GM13976 (cell line): ENCODE data around the gene PDE9A.

Experiments used
- DNase-seq: peaks from one replicate; pipeline ENCODE4 v3.0.0; 2012; ENCODE audit warnings: low spot score
- CTCF ChIP-seq: IDR thresholded peaks from 2 replicates; pipeline ENCODE4 v1.5.1; 2012; ENCODE audit warnings: borderline replicate concordance, mild to moderate bottlenecking; ENCODE audit not compliant: insufficient read depth; ENCODE audit errors: extremely low read depth, missing control alignments, control extremely low read depth
- in situ Hi-C: fragments of 300-500 bp; cut with MboI; formaldehyde crosslinking; loops from one replicate; pipeline ENCODE4 v1.12.0; 2022; ENCODE audit warnings: low sequenced_read_pairs, mixed read lengths, inconsistent platforms; ENCODE audit not compliant: unreplicated experiment

Gene PDE9A

DNA sequence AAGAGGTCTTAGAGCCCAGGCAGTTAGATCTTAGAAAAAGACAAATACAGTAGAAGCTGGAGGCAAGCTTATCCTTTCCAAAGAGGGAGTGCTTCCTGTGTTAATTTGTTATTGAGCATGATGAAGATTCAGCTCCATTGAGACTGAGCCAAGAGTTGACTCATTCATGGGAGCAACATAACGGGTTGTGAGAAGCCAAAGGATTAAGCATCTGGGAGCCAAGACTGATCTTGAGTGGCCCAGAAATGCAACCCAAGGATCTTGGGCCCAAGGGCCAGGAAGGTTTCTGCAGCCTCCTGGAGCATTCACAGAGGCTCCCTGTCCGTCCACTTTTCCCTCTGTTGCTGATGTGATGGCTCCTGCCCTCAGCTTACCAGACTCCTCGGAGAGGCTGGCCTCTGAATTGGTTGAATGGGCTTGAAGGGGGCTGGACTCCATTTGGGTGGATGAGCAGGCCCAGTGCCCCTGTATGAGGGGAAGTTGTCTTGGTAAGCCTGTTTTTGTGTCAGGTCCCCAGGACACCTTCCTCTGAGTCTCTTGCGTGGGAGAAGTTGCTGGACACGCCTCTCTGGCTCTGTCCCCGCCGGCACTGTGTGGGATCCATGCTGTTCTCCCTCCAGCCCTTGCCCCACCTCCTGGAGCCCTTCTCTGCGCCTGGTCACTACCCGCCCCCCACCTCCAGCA lies 42.4 kb downstream of the PDE9A start:
- TF ChIP-seq CTCF = no peak
- no peak for DNase-seq
- in situ Hi-C loops = no loop called here

- in situ Hi-C loops = no loop called here
- no peak for TF ChIP-seq CTCF
- DNase-seq = no peak
Measured at GRCh38 chr21:42696501-42697040, 43.1 kb downstream of the PDE9A start.

GRCh38 chr21:42698733-42699132 lies 45.3 kb downstream of the PDE9A start:
- DNase-seq = no peak
- in situ Hi-C loops = no loop called here
- TF ChIP-seq CTCF = no peak

DNA sequence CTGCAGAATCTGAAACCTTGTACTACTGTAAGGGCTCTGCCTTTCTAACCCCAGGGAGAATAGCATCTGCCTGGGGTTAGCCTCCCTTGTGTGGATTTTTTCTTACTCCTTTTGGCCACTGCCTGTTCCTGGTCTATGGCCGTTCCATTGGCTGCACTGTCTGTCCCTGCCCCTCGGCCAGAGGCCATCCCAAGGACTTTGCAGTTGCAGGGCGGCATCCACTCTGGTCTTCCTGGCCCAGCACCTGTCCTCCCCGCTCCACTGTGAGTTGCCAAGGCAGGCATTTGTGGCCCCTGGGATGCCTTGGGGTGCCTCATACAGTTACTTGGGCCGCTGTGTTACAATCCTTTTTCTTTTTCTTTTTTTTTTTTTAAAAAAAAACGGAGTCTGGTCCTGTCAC lies 45.8 kb downstream of the PDE9A start:
- DNase-seq = no peak
- TF ChIP-seq CTCF = no peak
- in situ Hi-C loops = no loop called here

GRCh38 chr21:42701706-42702456 lies 48.5 kb downstream of the PDE9A start:
- DNase-seq = no peak
- TF ChIP-seq CTCF = no peak
- in situ Hi-C loops = no loop called here

DNA sequence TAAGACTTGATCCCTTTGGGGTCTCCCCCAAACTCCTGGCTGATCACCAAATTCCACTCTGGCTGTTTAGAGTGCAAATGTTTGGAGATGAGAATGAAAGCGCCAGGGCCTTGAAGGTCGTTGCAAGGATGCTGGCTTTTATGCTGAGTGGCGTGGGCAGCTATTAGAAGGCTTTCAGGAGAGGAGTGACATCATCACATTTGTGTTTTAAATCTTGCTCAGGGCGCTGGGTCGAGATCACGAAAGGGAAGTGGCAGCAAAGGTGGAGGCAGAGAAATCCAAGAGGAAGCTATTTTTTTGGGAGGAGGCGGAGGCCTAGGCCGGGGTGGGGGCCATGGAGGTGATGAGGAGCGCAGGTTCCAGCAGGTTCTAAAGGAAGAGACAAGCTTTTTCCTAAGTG lies 49.3 kb downstream of the PDE9A start:
- no peak for TF ChIP-seq CTCF
- in situ Hi-C loops = no loop called here
- DNase-seq = no peak
